ENCODE measurements around the gene LMX1B. TPM values are rescaled to one million over a fixed set of nuclear protein-coding genes. Genes with fewer than 3 reads are reported as not detected.

The LMX1B gene
- total and polyA plus RNA-seq, 4 experiments from 2014 or later = not detected

- Histone ChIP-seq H3K27ac (ENCODE audit: low read depth, low read length) (no peak overlapping the region), H3K9me3 (ENCODE audit: control insufficient read depth in 1 of 2, low read length in 2 of 2) (no peaks in the 10 kb centered on the region), H3K36me3 (ENCODE audit: insufficient read depth, low read length) (no peaks in the 10 kb centered on the region), H3K4me3 (ENCODE audit: low read length in 2 of 2) (no peak overlapping the region), H3K27me3 (ENCODE audit: insufficient read depth, low read length) (no peaks in the 10 kb centered on the region), H3K4me1 (ENCODE audit: insufficient read depth, low read length) (no peaks in the 10 kb centered on the region)
- Mint-ChIP-seq H3K4me3 (no peak overlapping the region), H3K27ac (no peak overlapping the region), H3K4me1 (no peaks in the 10 kb centered on the region), H3K36me3 (no peaks in the 10 kb centered on the region), H3K27me3 (peaks cover 2 to 11% of the 10 kb centered on the region in 2 donors), H3K9me3 (no peaks in the 10 kb centered on the region)
- ChIA-PET CTCF (ENCODE audit: partially characterized antibody) (interaction anchor here (0.7 to 4.2 kb wide), 2 partner anchors 9 to 129 kb away, joined by 3 to 13 read pairs; no protein-coding TSS in a partner anchor), POLR2A (ENCODE audit: partially characterized antibody) (no interaction called here)
- no peak for DNase-seq
- intact Hi-C loops (cut with micrococcal nuclease) = no loop called here
Measured at GRCh38 chr9:126696401-126697145, 82.8 kb downstream of the LMX1B start.

- POLR2A ChIA-PET (ENCODE audit: partially characterized antibody) = no interaction called here
- H3K4me3 Mint-ChIP-seq = no peak overlapping the region
- intact Hi-C loops (cut with micrococcal nuclease) = no loop called here
Measured at GRCh38 chr9:126697330-126697729, 83.6 kb downstream of the LMX1B start.

GRCh38 chr9:126698251-126698650 lies 84.5 kb downstream of the LMX1B start:
- intact Hi-C loops (cut with micrococcal nuclease) = no loop called here
- no peaks in the 10 kb centered on the region for H3K36me3 ChIP-seq (ENCODE audit: insufficient read depth, low read length)
- Mint-ChIP-seq H3K4me3 (no peak overlapping the region), H3K4me1 (no peaks in the 10 kb centered on the region), H3K9me3 (no peaks in the 10 kb centered on the region), H3K27me3 (peaks cover 6 to 20% of the 10 kb centered on the region in 2 donors), H3K27ac (no peak overlapping the region), H3K36me3 (no peaks in the 10 kb centered on the region)
- no peak overlapping the region for H3K27ac ChIP-seq (ENCODE audit: low read depth, low read length)
- H3K9me3 ChIP-seq (ENCODE audit: control insufficient read depth in 1 of 2, low read length in 2 of 2) = no peaks in the 10 kb centered on the region
- no peak overlapping the region for H3K4me3 ChIP-seq (ENCODE audit: low read length in 2 of 2)
- no peak for DNase-seq
- CTCF ChIA-PET (ENCODE audit: partially characterized antibody) = no interaction called here
- POLR2A ChIA-PET (ENCODE audit: partially characterized antibody) = no interaction called here
- no peaks in the 10 kb centered on the region for H3K4me1 ChIP-seq (ENCODE audit: insufficient read depth, low read length)
- no peaks in the 10 kb centered on the region for H3K27me3 ChIP-seq (ENCODE audit: insufficient read depth, low read length)

More at GRCh38 chr9:126697330-126697729, 83.6 kb downstream of the LMX1B start:
- no peak overlapping the region for H3K27ac ChIP-seq (ENCODE audit: low read depth, low read length)
- CTCF ChIA-PET (ENCODE audit: partially characterized antibody) = interaction anchor here (4.2 kb wide), 1 partner anchor 9 kb away, joined by 13 read pairs; no protein-coding TSS in a partner anchor
- H3K9me3 Mint-ChIP-seq = no peaks in the 10 kb centered on the region
- no peaks in the 10 kb centered on the region for H3K4me1 ChIP-seq (ENCODE audit: insufficient read depth, low read length)
- H3K36me3 Mint-ChIP-seq = no peaks in the 10 kb centered on the region
- H3K27me3 ChIP-seq (ENCODE audit: insufficient read depth, low read length) = no peaks in the 10 kb centered on the region
- no peaks in the 10 kb centered on the region for H3K9me3 ChIP-seq (ENCODE audit: control insufficient read depth in 1 of 2, low read length in 2 of 2)
- H3K27ac Mint-ChIP-seq = no peak overlapping the region
- no peak overlapping the region for H3K4me3 ChIP-seq (ENCODE audit: low read length in 2 of 2)
- no peaks in the 10 kb centered on the region for H3K36me3 ChIP-seq (ENCODE audit: insufficient read depth, low read length)
- peaks cover 6 to 17% of the 10 kb centered on the region in 2 donors for H3K27me3 Mint-ChIP-seq
- DNase-seq = no peak
- H3K4me1 Mint-ChIP-seq = no peaks in the 10 kb centered on the region

- Histone ChIP-seq H3K9me3 (ENCODE audit: control insufficient read depth in 1 of 2, low read length in 2 of 2) (no peaks in the 10 kb centered on the region), H3K4me3 (ENCODE audit: low read length in 2 of 2) (no peak overlapping the region), H3K27me3 (ENCODE audit: insufficient read depth, low read length) (peaks cover 4% of the 10 kb centered on the region), H3K27ac (ENCODE audit: low read depth, low read length) (no peak overlapping the region), H3K4me1 (ENCODE audit: insufficient read depth, low read length) (no peaks in the 10 kb centered on the region), H3K36me3 (ENCODE audit: insufficient read depth, low read length) (no peaks in the 10 kb centered on the region)
- no peak for DNase-seq
- H3K27me3 Mint-ChIP-seq = peaks cover 8 to 21% of the 10 kb centered on the region in 2 donors
- no peak overlapping the region for H3K4me3 Mint-ChIP-seq
- POLR2A ChIA-PET (ENCODE audit: partially characterized antibody) = no interaction called here
- CTCF ChIA-PET (ENCODE audit: partially characterized antibody) = interaction anchor here (1.9 kb wide), 1 partner anchor 82 kb away, joined by 7 read pairs; no protein-coding TSS in a partner anchor
- intact Hi-C loops (cut with micrococcal nuclease) = no loop called here
- no peaks in the 10 kb centered on the region for H3K4me1 Mint-ChIP-seq
- no peaks in the 10 kb centered on the region for H3K36me3 Mint-ChIP-seq
- H3K27ac Mint-ChIP-seq = no peak overlapping the region
- no peaks in the 10 kb centered on the region for H3K9me3 Mint-ChIP-seq
Measured at GRCh38 chr9:126698756-126699155, 85.0 kb downstream of the LMX1B start.

- H3K36me3 ChIP-seq (ENCODE audit: insufficient read depth, low read length) = no peaks in the 10 kb centered on the region
- no peak overlapping the region for H3K4me3 ChIP-seq (ENCODE audit: low read length in 2 of 2)
- ChIA-PET CTCF (ENCODE audit: partially characterized antibody) (interaction anchor here (1.9 kb wide), 1 partner anchor 82 kb away, joined by 7 read pairs; no protein-coding TSS in a partner anchor), POLR2A (ENCODE audit: partially characterized antibody) (no interaction called here)
- peaks cover 0 to 2% (median 1%) of the 10 kb centered on the region in 4 donors for H3K4me1 Mint-ChIP-seq
- H3K4me3 Mint-ChIP-seq = no peak overlapping the region
- H3K9me3 Mint-ChIP-seq = no peaks in the 10 kb centered on the region
- no peak overlapping the region for H3K27ac Mint-ChIP-seq
- H3K36me3 Mint-ChIP-seq = no peaks in the 10 kb centered on the region
- no peaks in the 10 kb centered on the region for H3K9me3 ChIP-seq (ENCODE audit: control insufficient read depth in 1 of 2, low read length in 2 of 2)
- H3K27me3 Mint-ChIP-seq = peaks cover 13 to 21% of the 10 kb centered on the region in 2 donors
- intact Hi-C loops (cut with micrococcal nuclease) = no loop called here
- no peak overlapping the region for H3K27ac ChIP-seq (ENCODE audit: low read depth, low read length)
- DNase-seq = no peak
- H3K4me1 ChIP-seq (ENCODE audit: insufficient read depth, low read length) = no peaks in the 10 kb centered on the region
- peaks cover 10% of the 10 kb centered on the region for H3K27me3 ChIP-seq (ENCODE audit: insufficient read depth, low read length)
Measured at GRCh38 chr9:126699401-126699881, 85.7 kb downstream of the LMX1B start.

GRCh38 chr9:126700296-126700695 lies 86.6 kb downstream of the LMX1B start:
- no peak overlapping the region for H3K4me3 Mint-ChIP-seq
- DNase-seq = no peak
- H3K9me3 Mint-ChIP-seq = no peaks in the 10 kb centered on the region
- H3K36me3 ChIP-seq (ENCODE audit: insufficient read depth, low read length) = no peaks in the 10 kb centered on the region
- no peaks in the 10 kb centered on the region for H3K36me3 Mint-ChIP-seq
- CTCF ChIA-PET (ENCODE audit: partially characterized antibody) = interaction anchor here (1.9 kb wide), 1 partner anchor 81 kb away, joined by 7 read pairs; no protein-coding TSS in a partner anchor
- POLR2A ChIA-PET (ENCODE audit: partially characterized antibody) = no interaction called here
- H3K4me3 ChIP-seq (ENCODE audit: low read length in 2 of 2) = no peak overlapping the region
- peaks cover 10% of the 10 kb centered on the region for H3K27me3 ChIP-seq (ENCODE audit: insufficient read depth, low read length)
- H3K4me1 Mint-ChIP-seq = peaks cover 1 to 10% (median 7%) of the 10 kb centered on the region in 4 donors
- H3K27me3 Mint-ChIP-seq = peaks cover 14 to 20% of the 10 kb centered on the region in 2 donors
- H3K27ac ChIP-seq (ENCODE audit: low read depth, low read length) = no peak overlapping the region
- peaks cover 6% of the 10 kb centered on the region for H3K4me1 ChIP-seq (ENCODE audit: insufficient read depth, low read length)
- intact Hi-C loops (cut with micrococcal nuclease) = no loop called here
- no peak overlapping the region for H3K27ac Mint-ChIP-seq
- H3K9me3 ChIP-seq (ENCODE audit: control insufficient read depth in 1 of 2, low read length in 2 of 2) = no peaks in the 10 kb centered on the region

- H3K27ac ChIP-seq (ENCODE audit: low read depth, low read length) = no peak overlapping the region
- intact Hi-C loops (cut with micrococcal nuclease) = no loop called here
- ChIA-PET CTCF (ENCODE audit: partially characterized antibody) (interaction anchor here (1.5 to 13.1 kb wide), 2 partner anchors 11 to 79 kb away, joined by 5 to 587 read pairs; no protein-coding TSS in a partner anchor), POLR2A (ENCODE audit: partially characterized antibody) (no interaction called here)
- H3K9me3 ChIP-seq (ENCODE audit: control insufficient read depth in 1 of 2, low read length in 2 of 2) = no peaks in the 10 kb centered on the region
- H3K27me3 ChIP-seq (ENCODE audit: insufficient read depth, low read length) = peaks cover 10% of the 10 kb centered on the region
- no peak overlapping the region for H3K27ac Mint-ChIP-seq
- peaks cover 5 to 14% (median 10%) of the 10 kb centered on the region in 4 donors for H3K4me1 Mint-ChIP-seq
- H3K4me3 ChIP-seq (ENCODE audit: low read length in 2 of 2) = no peak overlapping the region
- DNase-seq = no peak
- H3K36me3 ChIP-seq (ENCODE audit: insufficient read depth, low read length) = no peaks in the 10 kb centered on the region
- H3K9me3 Mint-ChIP-seq = no peaks in the 10 kb centered on the region
- H3K27me3 Mint-ChIP-seq = peaks cover 14 to 21% of the 10 kb centered on the region in 2 donors
- no peaks in the 10 kb centered on the region for H3K36me3 Mint-ChIP-seq
- no peak overlapping the region for H3K4me3 Mint-ChIP-seq
- peaks cover 11% of the 10 kb centered on the region for H3K4me1 ChIP-seq (ENCODE audit: insufficient read depth, low read length)
Measured at GRCh38 chr9:126700903-126701812, 87.4 kb downstream of the LMX1B start.

Measured in CD4-positive, alpha-beta memory T cell (primary cell).